WTC11 (cell line): ENCODE data around the gene LIG3.

Experiments used
- ATF3 ChIP-seq: sonication (generic); formaldehyde crosslinking; conservative IDR thresholded peaks from 2 replicates; pipeline ENCODE4 v1.8.1; 2022; ENCODE audit warnings: mild to moderate bottlenecking, missing genetic modification reagents
- ATF6 ChIP-seq: sonication (generic); formaldehyde crosslinking; IDR thresholded peaks from 2 replicates; pipeline ENCODE4 v1.8.1; 2023; ENCODE audit warnings: mild to moderate bottlenecking, missing genetic modification reagents
- CDX4 ChIP-seq: fragments of 250-450 bp; sonication (Bioruptor Pico); IDR thresholded peaks from 2 replicates; pipeline ENCODE4 v1.9.0; 2021; ENCODE audit warnings: moderate library complexity, mild to moderate bottlenecking, inconsistent platforms, borderline replicate concordance
- CTCF ChIP-seq: fragments of 200-600 bp; IDR thresholded peaks from 2 replicates; pipeline ENCODE4 v1.8.0; 2022; ENCODE audit warnings: antibody characterized with exemption
- JUN ChIP-seq: sonication (generic); formaldehyde crosslinking; IDR thresholded peaks from 2 replicates; pipeline ENCODE4 v1.8.0; 2023; ENCODE audit warnings: mild to moderate bottlenecking, missing genetic modification reagents
- NR1H2 ChIP-seq: sonication (generic); formaldehyde crosslinking; IDR thresholded peaks from 2 replicates; pipeline ENCODE4 v1.9.0; 2021; ENCODE audit warnings: mild to moderate bottlenecking, moderate library complexity, missing genetic modification reagents
- TEAD1 ChIP-seq: sonication (generic); formaldehyde crosslinking; IDR thresholded peaks from 2 replicates; pipeline ENCODE4 v1.8.0; 2022; ENCODE audit warnings: mild to moderate bottlenecking, missing genetic modification reagents
- USF2 ChIP-seq: sonication (generic); formaldehyde crosslinking; IDR thresholded peaks from 2 replicates; pipeline ENCODE4 v1.8.1; 2023; ENCODE audit warnings: mild to moderate bottlenecking, missing genetic modification reagents, moderate library complexity
- ZBTB21 ChIP-seq: sonication (generic); formaldehyde crosslinking; IDR thresholded peaks from 2 replicates; pipeline ENCODE4 v1.8.1; 2023; ENCODE audit warnings: mild to moderate bottlenecking, missing genetic modification reagents, borderline replicate concordance
- ZNF263 ChIP-seq: sonication (generic); formaldehyde crosslinking; IDR thresholded peaks from 2 replicates; pipeline ENCODE4 v1.8.1; 2022; ENCODE audit warnings: low read depth, mild to moderate bottlenecking, moderate library complexity, missing genetic modification reagents

- TF ChIP-seq CTCF (no peak), USF2 (CRISPR knock-in tag) (no peak), ZNF263 (CRISPR knock-in tag) (no peak), ZBTB21 (CRISPR knock-in tag) (no peak), NR1H2 (no peak), CDX4 (CRISPR knock-in tag) (no peak), JUN (CRISPR knock-in tag) (no peak), TEAD1 (CRISPR knock-in tag) (no peak), ATF6 (no peak), ATF3 (CRISPR knock-in tag) (no peak)
These were observed 9.2 kb downstream of the LIG3 start for GRCh38 chr17:34989473-34989872.
